Keratinocyte (primary cell): ENCODE results near the gene SNN. TPM values are rescaled to one million over a fixed set of nuclear protein-coding genes. Genes with fewer than 3 reads are reported as not detected.

ENCODE experiments used
- DNase-seq: peaks from one replicate; pipeline ENCODE4 v3.0.0-alpha.2; 2011; ENCODE audit warnings: low read depth, missing footprints, low spot score
- FAIRE-seq: peaks from 2 replicates; lab custom pipeline; 2011; peaks lifted over from hg19 to GRCh38; lab: Jason Lieb, UNC
- H2AFZ ChIP-seq: 2 replicates; pipeline ENCODE4 v1.6.0; 2012; ENCODE audit warnings: low read length, control low read depth, inconsistent platforms; ENCODE audit not compliant: control insufficient read depth
- H3K27ac ChIP-seq: 2 replicates; pipeline ENCODE4 v1.5.1; 2011; ENCODE audit warnings: low read length; ENCODE audit not compliant: control insufficient read depth, insufficient read depth
- H3K27me3 ChIP-seq: 3 replicates; pipeline ENCODE4 v1.6.0; 2011; ENCODE audit warnings: low read length; ENCODE audit not compliant: control insufficient read depth, insufficient read depth; ENCODE audit errors: extremely low read depth
- H3K36me3 ChIP-seq, 2 experiments: 2 replicates in 1 of 2; 3 replicates in 1 of 2; pipeline ENCODE4 v1.5.1; 2011; ENCODE audit warnings: low read length in 2 of 2, mild to moderate bottlenecking in 1 of 2; ENCODE audit not compliant: control insufficient read depth in 2 of 2, insufficient read depth in 2 of 2; ENCODE audit errors: extremely low read depth in 1 of 2
- H3K4me1 ChIP-seq: 3 replicates; pipeline ENCODE4 v1.5.1; 2011; ENCODE audit warnings: low read length; ENCODE audit not compliant: control insufficient read depth, insufficient read depth; ENCODE audit errors: extremely low read depth
- H3K4me2 ChIP-seq: 3 replicates; pipeline ENCODE4 v1.6.0; 2011; ENCODE audit warnings: low read depth, low read length; ENCODE audit not compliant: control insufficient read depth, insufficient read depth; ENCODE audit errors: extremely low read depth
- H3K4me3 ChIP-seq, 3 experiments: fragments of 200-600 bp in 1 of 3; sonication (generic) in 1 of 3; 2 replicates in 2 of 3; 3 replicates in 1 of 3; pipeline ENCODE4 v1.5.1; 2011 to 2016; ENCODE audit warnings: low read length in 3 of 3, mild to moderate bottlenecking in 3 of 3, control low read depth in 2 of 3, inconsistent platforms in 1 of 3, low read depth in 1 of 3, mixed read lengths in 1 of 3, mixed run types in 1 of 3, moderate library complexity in 1 of 3; ENCODE audit not compliant: control insufficient read depth in 2 of 3, insufficient read depth in 2 of 3; ENCODE audit errors: extremely low read depth in 1 of 3
- H3K79me2 ChIP-seq: 2 replicates; pipeline ENCODE4 v1.6.0; 2012; ENCODE audit warnings: low read length; ENCODE audit not compliant: control insufficient read depth, insufficient read depth
- H3K9ac ChIP-seq: 3 replicates; pipeline ENCODE4 v1.6.0; 2011; ENCODE audit warnings: low read length; ENCODE audit not compliant: control insufficient read depth, insufficient read depth; ENCODE audit errors: extremely low read depth
- H3K9me1 ChIP-seq: 3 replicates; pipeline ENCODE4 v1.6.0; 2011; ENCODE audit warnings: low read length; ENCODE audit not compliant: control insufficient read depth, insufficient read depth; ENCODE audit errors: extremely low read depth
- H3K9me3 ChIP-seq: 2 replicates; pipeline ENCODE4 v1.5.1; 2012; ENCODE audit warnings: low read depth, low read length; ENCODE audit not compliant: control insufficient read depth
- H4K20me1 ChIP-seq: 3 replicates; pipeline ENCODE4 v1.6.0; 2011; ENCODE audit warnings: low read length; ENCODE audit not compliant: control insufficient read depth, insufficient read depth; ENCODE audit errors: extremely low read depth
- CTCF ChIP-seq, 3 experiments: IDR thresholded peaks in 1 of 3; conservative IDR thresholded peaks in 1 of 3; optimal IDR thresholded peaks in 1 of 3; 2 replicates in 2 of 3; 3 replicates in 1 of 3; pipeline versions ENCODE3 to v1.5.1; 2011; ENCODE audit warnings: low read length in 3 of 3, mild to moderate bottlenecking in 3 of 3, moderate library complexity in 2 of 3, control low read depth in 1 of 3, inconsistent platforms in 1 of 3; ENCODE audit not compliant: insufficient read depth in 2 of 3; ENCODE audit errors: extremely low read depth in 1 of 3
- EZH2 ChIP-seq: IDR thresholded peaks from one replicate; pipeline ENCODE4 v1.6.1; 2012; ENCODE audit warnings: inconsistent platforms, mild to moderate bottlenecking, low read length, moderate library complexity
- dilution Hi-C: fragments of 300-500 bp; cut with MboI; formaldehyde crosslinking; loops from one replicate; pipeline ENCODE4 v1.7.0; 2020; ENCODE audit warnings: low sequenced_read_pairs; ENCODE audit not compliant: extremely low pct_ligation_motif_present
- polyA plus RNA-seq, 5 experiments: library from polyadenylated mRNA; depleted of rRNA in 3 of 5; stranded (reverse) in 3 of 5; stranded (forward) in 1 of 5; unstranded in 1 of 5; fragments of >200 nt; gene quantifications; 1 replicate in 1 of 5; 2 replicates in 3 of 5; 3 replicates in 1 of 5; pipeline versions ENCODE4 v1.2.1 to v1.2.3, GENCODE V29; 2011 to 2012; ENCODE audit warnings: missing spikeins in 2 of 5, low read depth in 1 of 5, low replicate concordance in 1 of 5

SNN gene
- polyA plus RNA-seq, 1 donor (not counting 4 experiments of a cell fraction or from before 2014, with no cell fraction given), result 15.9 TPM

DNA sequence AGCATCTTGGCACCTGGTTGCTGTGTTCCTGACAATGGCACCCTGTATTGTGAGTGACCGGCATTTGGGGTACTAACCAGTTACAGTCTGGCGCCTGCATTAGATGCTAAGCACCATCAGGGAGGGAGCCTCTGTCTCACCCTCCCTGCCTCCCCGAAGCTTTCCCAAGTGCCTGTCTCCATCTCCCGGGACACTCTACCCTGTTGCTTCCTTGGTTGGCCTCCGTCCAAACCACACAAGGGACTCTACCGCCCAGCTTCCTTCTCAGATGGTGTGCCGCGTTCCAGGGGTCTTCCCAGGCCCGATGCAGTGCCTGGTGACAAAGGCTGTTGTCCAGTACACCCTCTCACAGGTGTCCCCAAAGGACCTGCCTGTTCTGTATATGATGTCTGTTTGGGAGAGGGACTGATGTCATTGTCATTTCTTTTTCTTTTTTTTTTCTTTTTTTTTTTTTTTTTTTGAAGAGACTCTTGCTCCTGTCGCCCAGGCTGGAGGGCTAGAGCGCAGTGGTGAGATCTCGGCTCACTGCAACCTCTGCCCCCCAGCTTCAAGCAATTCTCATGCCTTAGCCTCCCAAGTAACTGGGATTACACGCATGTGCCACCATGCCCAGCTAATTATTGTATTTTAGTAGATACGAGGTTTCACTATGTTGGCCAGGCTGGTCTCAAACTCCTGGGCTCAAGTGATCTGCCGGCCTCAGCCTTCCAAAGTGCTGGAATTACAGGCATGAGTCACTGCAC, 6.7 kb downstream of the SNN start:
- no peaks in the 10 kb centered on the region for H3K9me1 ChIP-seq
- H3K4me3 ChIP-seq, result no peak overlapping the region
- H3K27ac ChIP-seq, result no peak overlapping the region
- H3K27me3 ChIP-seq, result no peaks in the 10 kb centered on the region
- FAIRE-seq (no peak), DNase-seq (no peak)
- H3K4me1 ChIP-seq, result peaks cover 34% of the 10 kb centered on the region
- H3K9me3 ChIP-seq, result no peaks in the 10 kb centered on the region
- no peak overlapping the region for H2AFZ ChIP-seq
- no peak for TF ChIP-seq EZH2
- TF ChIP-seq CTCF (optimal IDR thresholded peaks at IDR 0.05 in 1 of 3, IDR thresholded peaks at IDR 0.05 in 1 of 3, conservative IDR thresholded peaks at IDR 0.05 in 1 of 3; ENCODE audit: extremely low read depth in 1 of 3, insufficient read depth in 2 of 3, low read length in 3 of 3), result no peak
- peaks cover 11% of the 10 kb centered on the region for H3K79me2 ChIP-seq
- H3K4me2 ChIP-seq, result no peak overlapping the region
- H3K36me3 ChIP-seq, result peaks cover 13 to 18% of the 10 kb centered on the region in 2 experiments
- peaks cover 6% of the 10 kb centered on the region for H4K20me1 ChIP-seq
- no peak overlapping the region for H3K9ac ChIP-seq
- dilution Hi-C loops, result no loop called here

DNA sequence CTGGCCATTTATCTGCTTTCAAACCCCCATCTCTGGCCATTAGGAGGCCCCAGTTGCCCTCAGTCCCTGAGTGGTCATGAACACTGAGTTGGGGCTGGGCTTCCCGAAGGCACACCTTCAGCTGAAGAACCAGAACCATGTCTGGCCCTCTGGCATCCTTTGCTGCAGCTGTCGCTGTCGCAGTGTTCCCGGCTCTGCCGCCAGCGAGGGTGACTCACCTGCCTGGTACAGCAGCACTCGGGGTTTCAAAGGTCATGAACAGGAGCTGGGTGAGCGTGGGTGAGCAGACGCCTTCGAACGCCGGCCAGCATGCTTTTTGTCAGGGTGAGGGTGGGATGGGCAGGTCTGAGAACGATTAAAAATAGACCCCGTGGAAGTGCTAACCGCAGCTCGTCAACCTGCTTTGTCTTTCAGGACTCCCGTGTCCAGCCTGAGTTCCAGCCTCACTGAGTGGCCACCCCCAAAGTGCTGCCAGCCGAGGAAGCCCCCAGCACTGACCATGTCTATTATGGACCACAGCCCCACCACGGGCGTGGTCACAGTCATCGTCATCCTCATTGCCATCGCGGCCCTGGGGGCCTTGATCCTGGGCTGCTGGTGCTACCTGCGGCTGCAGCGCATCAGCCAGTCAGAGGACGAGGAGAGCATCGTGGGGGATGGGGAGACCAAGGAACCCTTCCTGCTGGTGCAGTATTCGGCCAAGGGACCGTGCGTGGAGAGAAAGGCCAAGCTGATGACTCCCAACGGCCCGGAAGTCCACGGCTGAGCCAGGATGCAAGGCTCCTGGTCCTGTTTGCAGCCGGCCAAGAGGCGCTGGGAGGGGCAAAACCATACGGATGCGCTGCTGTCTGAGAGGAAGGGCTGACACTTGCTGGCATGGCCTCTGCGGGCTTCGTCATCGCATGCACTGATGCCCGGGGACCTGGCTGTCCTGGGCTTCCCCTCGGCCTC, 7.6 kb downstream of the SNN start:
- Histone ChIP-seq H3K9me3 (no peaks in the 10 kb centered on the region), H3K27me3 (no peaks in the 10 kb centered on the region), H3K27ac (no peak overlapping the region), H4K20me1 (peaks cover 8% of the 10 kb centered on the region), H3K79me2 (peaks cover 6% of the 10 kb centered on the region), H3K4me1 (peaks cover 31% of the 10 kb centered on the region), H3K36me3 (peaks cover 19 to 20% of the 10 kb centered on the region in 2 experiments), H3K9ac (no peak overlapping the region), H3K4me2 (no peak overlapping the region), H3K9me1 (peaks cover 2% of the 10 kb centered on the region), H3K4me3 (no peak overlapping the region), H2AFZ (no peak overlapping the region)
- TF ChIP-seq CTCF (optimal IDR thresholded peaks at IDR 0.05 in 1 of 3, IDR thresholded peaks at IDR 0.05 in 1 of 3, conservative IDR thresholded peaks at IDR 0.05 in 1 of 3; ENCODE audit: extremely low read depth in 1 of 3, insufficient read depth in 2 of 3, low read length in 3 of 3) (no peak), EZH2 (no peak)
- FAIRE-seq (no peak), DNase-seq (no peak)
- dilution Hi-C loops, result no loop called here
